Lower leg skin (tissue), 3 donors: ENCODE data around the gene ANKRD13A.

ENCODE experiments used
- CTCF ChIP-seq, 3 donors: fragments of 450-650 bp; IDR thresholded peaks; one replicate each; pipeline ENCODE4 v1.5.1; 2016; ENCODE audit warnings: antibody characterized with exemption in 3 of 3, mild to moderate bottlenecking in 3 of 3, moderate library complexity in 2 of 3
- POLR2A ChIP-seq, 2 donors: fragments of 450-650 bp; IDR thresholded peaks; one replicate each; pipeline ENCODE4 v1.6.1; 2016 to 2017; ENCODE audit warnings: antibody characterized with exemption in 2 of 2, mild to moderate bottlenecking in 1 of 2, moderate library complexity in 1 of 2

GRCh38 chr12:110046451-110047187 lies 47.4 kb downstream of the ANKRD13A start:
- TF ChIP-seq CTCF (IDR thresholded peaks at IDR 0.05) (no peak), POLR2A (IDR thresholded peaks at IDR 0.05) (no peak)
